ENCODE data around the gene TOMM5. TPM values are rescaled to one million over a fixed set of nuclear protein-coding genes. Genes with fewer than 3 reads are reported as not detected.

Gene TOMM5
- polyA plus RNA-seq, 1 donor from 2014 or later: 262 TPM

- no peaks in the 10 kb centered on the region for H4K20me1 ChIP-seq (ENCODE audit: insufficient read depth)
- no peaks in the 10 kb centered on the region for H3F3A ChIP-seq (ENCODE audit: insufficient read depth, low read length, poor library complexity, severe bottlenecking)
- no peak overlapping the region for H3K27ac ChIP-seq (ENCODE audit: low read length)
- no peaks in the 10 kb centered on the region for H3K79me2 ChIP-seq (replicated peaks; ENCODE audit: insufficient read depth, low read length)
- TF ChIP-seq, protein P1, sequence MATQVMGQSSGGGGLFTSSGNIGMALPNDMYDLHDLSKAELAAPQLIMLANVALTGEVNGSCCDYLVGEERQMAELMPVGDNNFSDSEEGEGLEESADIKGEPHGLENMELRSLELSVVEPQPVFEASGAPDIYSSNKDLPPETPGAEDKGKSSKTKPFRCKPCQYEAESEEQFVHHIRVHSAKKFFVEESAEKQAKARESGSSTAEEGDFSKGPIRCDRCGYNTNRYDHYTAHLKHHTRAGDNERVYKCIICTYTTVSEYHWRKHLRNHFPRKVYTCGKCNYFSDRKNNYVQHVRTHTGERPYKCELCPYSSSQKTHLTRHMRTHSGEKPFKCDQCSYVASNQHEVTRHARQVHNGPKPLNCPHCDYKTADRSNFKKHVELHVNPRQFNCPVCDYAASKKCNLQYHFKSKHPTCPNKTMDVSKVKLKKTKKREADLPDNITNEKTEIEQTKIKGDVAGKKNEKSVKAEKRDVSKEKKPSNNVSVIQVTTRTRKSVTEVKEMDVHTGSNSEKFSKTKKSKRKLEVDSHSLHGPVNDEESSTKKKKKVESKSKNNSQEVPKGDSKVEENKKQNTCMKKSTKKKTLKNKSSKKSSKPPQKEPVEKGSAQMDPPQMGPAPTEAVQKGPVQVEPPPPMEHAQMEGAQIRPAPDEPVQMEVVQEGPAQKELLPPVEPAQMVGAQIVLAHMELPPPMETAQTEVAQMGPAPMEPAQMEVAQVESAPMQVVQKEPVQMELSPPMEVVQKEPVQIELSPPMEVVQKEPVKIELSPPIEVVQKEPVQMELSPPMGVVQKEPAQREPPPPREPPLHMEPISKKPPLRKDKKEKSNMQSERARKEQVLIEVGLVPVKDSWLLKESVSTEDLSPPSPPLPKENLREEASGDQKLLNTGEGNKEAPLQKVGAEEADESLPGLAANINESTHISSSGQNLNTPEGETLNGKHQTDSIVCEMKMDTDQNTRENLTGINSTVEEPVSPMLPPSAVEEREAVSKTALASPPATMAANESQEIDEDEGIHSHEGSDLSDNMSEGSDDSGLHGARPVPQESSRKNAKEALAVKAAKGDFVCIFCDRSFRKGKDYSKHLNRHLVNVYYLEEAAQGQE (IDR thresholded peaks at IDR 0.05; ENCODE audit: borderline replicate concordance): no peak
- no peak for TF ChIP-seq SMC3 (conservative IDR thresholded peaks at IDR 0.05; ENCODE audit: poor library complexity)
- TF ChIP-seq EP300 (conservative IDR thresholded peaks at IDR 0.05; ENCODE audit: poor library complexity, severe bottlenecking): no peak
- no peak for TF ChIP-seq MXI1 (conservative IDR thresholded peaks at IDR 0.05; ENCODE audit: poor library complexity, severe bottlenecking)
- TF ChIP-seq TAF1 (IDR thresholded peaks at IDR 0.05; ENCODE audit: low read depth): no peak
- no peak for TF ChIP-seq RAD21 (conservative IDR thresholded peaks at IDR 0.05)
- TF ChIP-seq POLR2AphosphoS5 (IDR thresholded peaks at IDR 0.05): no peak
- no peak for TF ChIP-seq EZH2 (IDR thresholded peaks at IDR 0.05; ENCODE audit: borderline replicate concordance, insufficient read depth, low read length, poor library complexity, severe bottlenecking)
- no peak for TF ChIP-seq CTCF (IDR thresholded peaks at IDR 0.05; ENCODE audit: poor library complexity, severe bottlenecking)
- H3K27me3 ChIP-seq (ENCODE audit: insufficient read depth, low read depth, low read length): no peaks in the 10 kb centered on the region
- H3K9ac ChIP-seq (ENCODE audit: low read length): no peak overlapping the region
- H2AFZ ChIP-seq (ENCODE audit: low read depth, low read length): no peak overlapping the region
- H3K4me2 ChIP-seq (ENCODE audit: low read length): no peak overlapping the region
- H3K36me3 ChIP-seq (ENCODE audit: insufficient read depth, low read length): no peaks in the 10 kb centered on the region
- H3K4me3 ChIP-seq (ENCODE audit: low read length): no peak overlapping the region
- no peaks in the 10 kb centered on the region for H3K9me3 ChIP-seq (ENCODE audit: low read length)
- no peaks in the 10 kb centered on the region for H3K9me2 ChIP-seq (ENCODE audit: insufficient read depth, low read length)
Observed at GRCh38 chr9:37542488-37542887, 49.9 kb downstream of the TOMM5 start.

DNA sequence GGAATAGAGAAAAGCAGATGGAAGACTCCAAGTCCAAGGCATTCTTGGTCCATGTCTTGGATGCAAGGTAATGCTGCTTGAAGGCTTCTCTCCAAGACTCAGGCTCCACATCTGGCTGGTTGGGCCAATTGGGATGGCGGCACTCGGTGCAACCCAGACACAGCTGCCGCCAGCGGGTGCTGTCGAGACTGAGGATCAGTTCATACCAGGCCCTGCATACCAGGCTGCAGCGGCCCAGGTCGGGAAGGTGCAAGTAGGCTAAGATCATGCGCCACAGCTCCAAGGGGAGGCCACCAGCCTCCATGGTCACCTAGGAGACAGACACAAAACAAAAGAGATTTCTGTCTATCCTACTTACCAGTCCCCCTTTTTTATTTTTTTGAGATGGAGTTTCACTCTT, 50.9 kb downstream of the TOMM5 start:
- H3K4me3 ChIP-seq (ENCODE audit: low read length): no peak overlapping the region
- no peaks in the 10 kb centered on the region for H3K36me3 ChIP-seq (ENCODE audit: insufficient read depth, low read length)
- no peaks in the 10 kb centered on the region for H4K20me1 ChIP-seq (ENCODE audit: insufficient read depth)
- H3K27ac ChIP-seq (ENCODE audit: low read length): no peak overlapping the region
- no peak overlapping the region for H2AFZ ChIP-seq (ENCODE audit: low read depth, low read length)
- H3F3A ChIP-seq (ENCODE audit: insufficient read depth, low read length, poor library complexity, severe bottlenecking): no peaks in the 10 kb centered on the region
- H3K9ac ChIP-seq (ENCODE audit: low read length): no peak overlapping the region
- no peaks in the 10 kb centered on the region for H3K9me3 ChIP-seq (ENCODE audit: low read length)
- no peak overlapping the region for H3K4me2 ChIP-seq (ENCODE audit: low read length)
- no peaks in the 10 kb centered on the region for H3K79me2 ChIP-seq (replicated peaks; ENCODE audit: insufficient read depth, low read length)
- TF ChIP-seq MXI1 (conservative IDR thresholded peaks at IDR 0.05; ENCODE audit: poor library complexity, severe bottlenecking) (no peak), SMC3 (conservative IDR thresholded peaks at IDR 0.05; ENCODE audit: poor library complexity) (no peak), CTCF (IDR thresholded peaks at IDR 0.05; ENCODE audit: poor library complexity, severe bottlenecking) (no peak), POLR2AphosphoS5 (IDR thresholded peaks at IDR 0.05) (no peak), RAD21 (conservative IDR thresholded peaks at IDR 0.05) (no peak), EP300 (conservative IDR thresholded peaks at IDR 0.05; ENCODE audit: poor library complexity, severe bottlenecking) (no peak), EZH2 (IDR thresholded peaks at IDR 0.05; ENCODE audit: borderline replicate concordance, insufficient read depth, low read length, poor library complexity, severe bottlenecking) (no peak), TAF1 (IDR thresholded peaks at IDR 0.05; ENCODE audit: low read depth) (no peak)
- TF ChIP-seq, protein P1 (IDR thresholded peaks at IDR 0.05; ENCODE audit: borderline replicate concordance): no peak
- no peaks in the 10 kb centered on the region for H3K9me2 ChIP-seq (ENCODE audit: insufficient read depth, low read length)
- H3K27me3 ChIP-seq (ENCODE audit: insufficient read depth, low read depth, low read length): no peaks in the 10 kb centered on the region

All from neural cell (in vitro differentiated cells).